ENCODE data around the gene PLXNA1. TPM values are rescaled to one million over a fixed set of nuclear protein-coding genes. Genes with fewer than 3 reads are reported as not detected.

Gene PLXNA1
- total RNA-seq, 1 donor from 2014 or later = 55.2 TPM

GRCh38 chr3:126998320-126998719 is 15.4 kb downstream of the PLXNA1 start:
- no peak overlapping the region for H3K4me3 Mint-ChIP-seq
- DNase-seq (ENCODE audit: low spot score in 2 of 2, unreplicated experiment in 2 of 2) = no peak
- H3K36me3 Mint-ChIP-seq = no peaks in the 10 kb centered on the region
- no peaks in the 10 kb centered on the region for H3K9me3 Mint-ChIP-seq
- no peak overlapping the region for H3K27ac Mint-ChIP-seq
- TF ChIP-seq CTCF (IDR thresholded peaks at IDR 0.05; ENCODE audit: unreplicated experiment) = no peak
- H3K4me1 Mint-ChIP-seq = peaks cover 9% of the 10 kb centered on the region
- H3K27me3 Mint-ChIP-seq (ENCODE audit: low read depth) = no peaks in the 10 kb centered on the region

- H3K4me3 Mint-ChIP-seq = no peak overlapping the region
- H3K4me1 Mint-ChIP-seq = peaks cover 9% of the 10 kb centered on the region
- no peak overlapping the region for H3K27ac Mint-ChIP-seq
- no peak for DNase-seq (ENCODE audit: low spot score in 2 of 2, unreplicated experiment in 2 of 2)
- H3K27me3 Mint-ChIP-seq (ENCODE audit: low read depth) = no peaks in the 10 kb centered on the region
- no peak for TF ChIP-seq CTCF (IDR thresholded peaks at IDR 0.05; ENCODE audit: unreplicated experiment)
- H3K36me3 Mint-ChIP-seq = no peaks in the 10 kb centered on the region
- H3K9me3 Mint-ChIP-seq = no peaks in the 10 kb centered on the region
Measured at GRCh38 chr3:126998728-126999127, 15.8 kb downstream of the PLXNA1 start.

- Mint-ChIP-seq H3K27me3 (ENCODE audit: low read depth) (no peaks in the 10 kb centered on the region), H3K4me1 (peaks cover 9% of the 10 kb centered on the region), H3K4me3 (no peak overlapping the region), H3K9me3 (no peaks in the 10 kb centered on the region), H3K27ac (no peak overlapping the region), H3K36me3 (peaks cover 2% of the 10 kb centered on the region)
- no peak for TF ChIP-seq CTCF (IDR thresholded peaks at IDR 0.05; ENCODE audit: unreplicated experiment)
- no peak for DNase-seq (ENCODE audit: low spot score in 2 of 2, unreplicated experiment in 2 of 2)
Measured at GRCh38 chr3:126999383-126999782, 16.5 kb downstream of the PLXNA1 start.

GRCh38 chr3:127000119-127000518 is 17.2 kb downstream of the PLXNA1 start:
- H3K27ac Mint-ChIP-seq = no peak overlapping the region
- no peak for TF ChIP-seq CTCF (IDR thresholded peaks at IDR 0.05; ENCODE audit: unreplicated experiment)
- peaks cover 3% of the 10 kb centered on the region for H3K36me3 Mint-ChIP-seq

GRCh38 chr3:127000761-127001160 is 17.8 kb downstream of the PLXNA1 start:
- Mint-ChIP-seq H3K4me3 (no peak overlapping the region), H3K36me3 (peaks cover 3% of the 10 kb centered on the region), H3K4me1 (peaks cover 9% of the 10 kb centered on the region), H3K27me3 (ENCODE audit: low read depth) (no peaks in the 10 kb centered on the region), H3K9me3 (no peaks in the 10 kb centered on the region), H3K27ac (no peak overlapping the region)
- TF ChIP-seq CTCF (IDR thresholded peaks at IDR 0.05; ENCODE audit: unreplicated experiment) = no peak
- no peak for DNase-seq (ENCODE audit: low spot score in 2 of 2, unreplicated experiment in 2 of 2)

More at GRCh38 chr3:127000119-127000518, 17.2 kb downstream of the PLXNA1 start:
- DNase-seq (ENCODE audit: low spot score in 2 of 2, unreplicated experiment in 2 of 2) = no peak
- Mint-ChIP-seq H3K4me1 (peaks cover 9% of the 10 kb centered on the region), H3K27me3 (ENCODE audit: low read depth) (no peaks in the 10 kb centered on the region), H3K9me3 (no peaks in the 10 kb centered on the region), H3K4me3 (no peak overlapping the region)

Measured in mesothelial cell of epicardium (in vitro differentiated cells).